A673 (cell line): ENCODE results near the gene SORL1.

Source experiments
- CTCF ChIP-seq: fragments of 300-800, 200-600 bp; sonication (generic); conservative IDR thresholded peaks from 2 replicates; pipeline ENCODE4 v1.5.1; 2017; ENCODE audit warnings: low read depth, mild to moderate bottlenecking, antibody characterized with exemption, low read length, moderate library complexity, mixed read lengths
- EZH2 ChIP-seq: fragments of 200-600 bp; sonication (generic); IDR thresholded peaks from 2 replicates; pipeline ENCODE4 v1.6.1; 2017; ENCODE audit warnings: borderline replicate concordance, low read depth, mild to moderate bottlenecking, mixed read lengths, antibody characterized with exemption, low read length; ENCODE audit not compliant: poor library complexity, severe bottlenecking

GRCh38 chr11:121615501-121615900 lies 163.4 kb downstream of the SORL1 start:
- TF ChIP-seq CTCF (no peak), EZH2 (no peak)
